Thyroid gland (tissue), 4 donors: ENCODE results near the gene SNX14. TPM values are rescaled to one million over a fixed set of nuclear protein-coding genes. Genes with fewer than 3 reads are reported as not detected.
"Not testable (repeated sequence)": the region's sequence is repeated elsewhere in the genome, so short reads cannot be mapped to it uniquely, and the experiment has no call there.

Experiments used
- DNase-seq, 2 donors: peaks; one replicate each; pipeline ENCODE4 v3.0.0-alpha.2; 2019
- H3K27ac ChIP-seq, 3 donors: fragments of 200-600 bp; sonication (generic); 1 replicate in 2 of 3; 2 replicates in 1 of 3; pipeline ENCODE4 v1.5.1; 2016 to 2019; ENCODE audit warnings: mild to moderate bottlenecking in 1 of 3, moderate library complexity in 1 of 3
- H3K27me3 ChIP-seq: fragments of 200-600 bp; sonication (generic); one replicate; pipeline ENCODE4 v1.5.1; 2019
- H3K36me3 ChIP-seq, 2 donors: fragments of 200-600 bp; sonication (generic); one replicate each; pipeline ENCODE4 v1.5.1; 2016 to 2019
- H3K4me1 ChIP-seq, 2 donors: fragments of 200-600 bp; sonication (generic); one replicate each; pipeline ENCODE4 v1.5.1; 2017 to 2019
- H3K4me3 ChIP-seq, 3 donors: fragments of 200-600 bp; sonication (generic); replicated peaks in 1 of 3; 1 replicate in 2 of 3; 2 replicates in 1 of 3; pipeline ENCODE4 v1.5.1; 2016; ENCODE audit warnings: mild to moderate bottlenecking in 1 of 3
- H3K9me3 ChIP-seq: fragments of 200-600 bp; sonication (generic); one replicate; pipeline ENCODE4 v1.5.1; 2017
- POLR2A ChIP-seq, 2 donors: fragments of 450-650 bp; IDR thresholded peaks; one replicate each; pipeline ENCODE4 v1.6.1; 2017; ENCODE audit warnings: antibody characterized with exemption in 2 of 2, mild to moderate bottlenecking in 2 of 2, moderate library complexity in 1 of 2
- WGBS, 2 donors: methylation state at CpG; one replicate each; pipeline ENCODE4 v1.1.5; 2017; 5-methylcytosine and 5-hydroxymethylcytosine counted together
- intact Hi-C: fragments of 100-400 bp; cut with DNase I; formaldehyde crosslinking; loops from one replicate; pipeline ENCODE4 v1.15.1; 2023
- total RNA-seq, 4 donors: library from RNA; depleted of rRNA; stranded (reverse); fragments of >200 nt; gene quantifications; one replicate each; pipeline ENCODE4 v1.2.3, GENCODE V29; 2016
- TF ChIP-seq, protein P1 (sequence below), 6 experiments: fragments of 200-600 bp in 3 of 6; fragments of 450-650 bp in 3 of 6; sonication (generic) in 3 of 6; IDR thresholded peaks; one replicate each; pipeline ENCODE4 v1.5.1; 2016 to 2019; ENCODE audit warnings: antibody characterized with exemption in 6 of 6, mild to moderate bottlenecking in 2 of 6, inconsistent platforms in 1 of 6, moderate library complexity in 1 of 6

SNX14 gene
- total RNA-seq, 4 donors from 2014 or later = 94.9 to 160 (median 124) TPM

- WGBS, 2 donors = 85 to 87% methylated on average over 11 of the region's 11 CpGs
- no peak for TF ChIP-seq POLR2A (IDR thresholded peaks at IDR 0.05)
- TF ChIP-seq, protein P1, sequence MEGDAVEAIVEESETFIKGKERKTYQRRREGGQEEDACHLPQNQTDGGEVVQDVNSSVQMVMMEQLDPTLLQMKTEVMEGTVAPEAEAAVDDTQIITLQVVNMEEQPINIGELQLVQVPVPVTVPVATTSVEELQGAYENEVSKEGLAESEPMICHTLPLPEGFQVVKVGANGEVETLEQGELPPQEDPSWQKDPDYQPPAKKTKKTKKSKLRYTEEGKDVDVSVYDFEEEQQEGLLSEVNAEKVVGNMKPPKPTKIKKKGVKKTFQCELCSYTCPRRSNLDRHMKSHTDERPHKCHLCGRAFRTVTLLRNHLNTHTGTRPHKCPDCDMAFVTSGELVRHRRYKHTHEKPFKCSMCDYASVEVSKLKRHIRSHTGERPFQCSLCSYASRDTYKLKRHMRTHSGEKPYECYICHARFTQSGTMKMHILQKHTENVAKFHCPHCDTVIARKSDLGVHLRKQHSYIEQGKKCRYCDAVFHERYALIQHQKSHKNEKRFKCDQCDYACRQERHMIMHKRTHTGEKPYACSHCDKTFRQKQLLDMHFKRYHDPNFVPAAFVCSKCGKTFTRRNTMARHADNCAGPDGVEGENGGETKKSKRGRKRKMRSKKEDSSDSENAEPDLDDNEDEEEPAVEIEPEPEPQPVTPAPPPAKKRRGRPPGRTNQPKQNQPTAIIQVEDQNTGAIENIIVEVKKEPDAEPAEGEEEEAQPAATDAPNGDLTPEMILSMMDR (IDR thresholded peaks at IDR 0.05) = no peak
- no peaks in the 10 kb centered on the region for H3K4me1 ChIP-seq
- H3K27ac ChIP-seq = no peak overlapping the region
- no peak overlapping the region for H3K4me3 ChIP-seq
- intact Hi-C loops = no loop called here
- no peaks in the 10 kb centered on the region for H3K27me3 ChIP-seq
- no peaks in the 10 kb centered on the region for H3K9me3 ChIP-seq
- no peaks in the 10 kb centered on the region for H3K36me3 ChIP-seq
- no peak for DNase-seq
Observed at GRCh38 chr6:85600713-85601313, 7.2 kb upstream of the SNX14 start.

DNA sequence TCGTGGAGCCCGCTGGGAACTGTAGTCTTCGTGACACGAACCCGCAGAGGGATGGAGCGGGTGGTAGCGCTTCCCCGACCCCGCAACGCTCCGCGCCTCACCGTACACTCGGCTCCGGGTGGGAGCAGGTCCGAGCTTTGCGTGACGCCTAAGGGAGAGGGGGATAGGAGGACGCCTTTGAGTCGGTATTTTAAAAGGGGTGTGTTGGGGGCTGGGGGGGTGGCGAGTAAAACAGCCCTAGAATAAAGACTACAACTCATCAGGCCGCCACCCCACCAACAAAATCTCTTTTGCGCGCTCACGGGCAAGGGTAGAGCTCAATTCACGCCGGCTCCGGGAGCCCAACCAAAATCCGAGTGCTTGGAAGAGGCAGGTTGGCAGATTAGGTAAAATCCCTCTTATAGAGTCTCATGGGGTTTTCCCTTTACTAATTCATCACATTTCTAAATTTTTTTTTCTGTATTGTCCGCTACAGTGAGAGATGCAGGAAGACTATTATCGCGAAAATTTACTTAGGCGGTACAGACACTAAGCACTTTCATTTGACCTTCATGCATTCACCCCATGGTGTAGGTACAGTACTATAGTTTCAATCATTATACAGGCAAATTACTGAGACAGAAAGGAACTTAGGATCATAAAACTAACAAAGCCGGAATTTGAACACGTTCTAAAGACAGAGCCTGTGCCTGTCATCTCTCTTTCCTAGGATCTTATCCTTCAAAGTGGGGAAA is 706 bp upstream of the SNX14 start:
- TF ChIP-seq, protein P1 (IDR thresholded peaks at IDR 0.05) = no peak
- TF ChIP-seq POLR2A (IDR thresholded peaks at IDR 0.05) = no peak
- Histone ChIP-seq H3K27me3 (no peaks in the 10 kb centered on the region), H3K4me1 (peaks cover 9 to 22% of the 10 kb centered on the region in 2 donors), H3K9me3 (no peaks in the 10 kb centered on the region), H3K36me3 (no peaks in the 10 kb centered on the region), H3K4me3 (peak overlapping the region; percentile 80 to 95 (median 80)), H3K27ac (peak overlapping the region; percentile 92 to 94 (median 93))
- peak; percentile 55 to 57 for DNase-seq
- intact Hi-C loops = loop anchor here (5.0 kb wide), 1 partner anchor 48 kb away; the partner anchor contains the start of gene SYNCRIP
- 1 to 2% methylated on average over 28 to 31 of the region's 35 CpGs for WGBS, 2 donors

GRCh38 chr6:85592033-85592432 is 1.6 kb downstream of the SNX14 start:
- Histone ChIP-seq H3K27ac (no peak overlapping the region), H3K4me1 (peaks cover 9 to 22% of the 10 kb centered on the region in 2 donors), H3K27me3 (no peaks in the 10 kb centered on the region), H3K4me3 (no peak overlapping the region), H3K36me3 (no peaks in the 10 kb centered on the region), H3K9me3 (no peaks in the 10 kb centered on the region)
- no peak for DNase-seq
- 98 to 100% methylated on average over 1 of the region's 1 CpG for WGBS, 2 donors
- TF ChIP-seq, protein P1 (IDR thresholded peaks at IDR 0.05) = no peak
- no peak for TF ChIP-seq POLR2A (IDR thresholded peaks at IDR 0.05)
- intact Hi-C loops = loop anchor here (5.0 kb wide), 1 partner anchor 50 kb away; the partner anchor contains the start of gene SYNCRIP

DNA sequence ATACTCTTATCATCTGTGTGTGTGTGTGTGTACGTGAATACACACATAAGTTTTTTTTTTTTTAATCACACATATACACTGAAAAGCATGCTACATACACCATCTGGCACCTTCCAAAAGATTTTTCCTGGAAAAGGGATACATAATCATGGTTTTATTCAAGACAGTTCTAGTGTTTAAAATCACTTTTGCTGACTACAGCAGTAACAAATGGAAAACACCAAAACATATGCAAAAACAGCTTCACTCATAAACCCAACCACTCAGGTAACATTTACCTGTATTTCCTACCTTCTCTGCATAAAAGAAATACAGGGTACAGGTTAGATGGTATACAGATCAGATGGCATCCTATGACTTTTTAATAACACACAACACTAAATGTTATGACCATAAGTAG is 2.5 kb downstream of the SNX14 start:
- Histone ChIP-seq H3K27ac (no peak overlapping the region), H3K4me3 (no peak overlapping the region), H3K4me1 (peaks cover 9 to 22% of the 10 kb centered on the region in 2 donors), H3K27me3 (no peaks in the 10 kb centered on the region), H3K9me3 (no peaks in the 10 kb centered on the region), H3K36me3 (no peaks in the 10 kb centered on the region)
- intact Hi-C loops = loop anchor here (5.0 kb wide), 1 partner anchor 51 kb away; the partner anchor contains the start of gene SYNCRIP
- no peak for DNase-seq
- 92 to 97% methylated on average over 1 of the region's 1 CpG for WGBS, 2 donors
- TF ChIP-seq, protein P1 (IDR thresholded peaks at IDR 0.05) = no peak
- no peak for TF ChIP-seq POLR2A (IDR thresholded peaks at IDR 0.05)

DNA sequence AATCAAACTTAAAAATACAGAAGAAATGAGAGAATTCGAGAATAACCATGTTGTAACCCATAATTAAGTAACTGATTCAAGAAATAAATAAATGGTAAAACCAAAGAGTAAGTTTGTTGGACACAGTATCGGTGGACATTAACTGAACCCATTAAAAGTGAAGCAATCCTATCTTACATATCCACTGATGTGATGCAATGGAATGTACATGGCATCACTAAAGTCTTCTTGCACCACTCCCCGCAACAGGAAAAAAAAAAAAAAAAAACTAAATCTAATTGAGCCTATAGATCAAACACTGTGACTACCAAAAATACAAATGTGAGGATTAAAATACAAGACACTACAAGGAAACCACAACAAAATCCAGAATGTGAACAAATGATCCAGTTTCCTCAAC is 7.9 kb downstream of the SNX14 start:
- 95 to 97% methylated on average over 3 of the region's 3 CpGs for WGBS, 2 donors
- Histone ChIP-seq H3K36me3 (no peaks in the 10 kb centered on the region), H3K27ac (no peak overlapping the region), H3K4me1 (peaks cover 0 to under 1% of the 10 kb centered on the region in 2 donors), H3K4me3 (no peak overlapping the region), H3K27me3 (no peaks in the 10 kb centered on the region), H3K9me3 (no peaks in the 10 kb centered on the region)
- intact Hi-C loops = no loop called here
- no peak for DNase-seq
- TF ChIP-seq, protein P1 (IDR thresholded peaks at IDR 0.05) = no peak
- no peak for TF ChIP-seq POLR2A (IDR thresholded peaks at IDR 0.05)

DNA sequence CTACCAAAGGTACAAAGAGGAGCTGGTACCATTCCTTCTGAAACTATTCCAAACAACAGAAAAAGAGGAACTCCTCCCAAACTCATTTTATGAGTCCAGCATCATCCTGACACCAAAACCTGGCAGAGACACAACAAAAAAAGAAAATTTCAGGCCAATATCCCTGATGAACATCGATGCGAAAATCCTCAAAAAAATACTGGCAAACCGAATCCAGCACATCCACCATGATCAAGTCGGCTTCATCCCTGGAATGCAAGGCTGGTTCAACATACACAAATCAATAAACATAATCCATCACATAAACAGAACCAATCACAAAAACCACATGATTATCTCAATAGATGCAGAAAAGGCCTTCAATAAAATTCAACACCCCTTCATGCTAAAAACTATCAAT is 10.8 kb downstream of the SNX14 start:
- H3K4me3 ChIP-seq, H3K9me3 ChIP-seq, H3K36me3 ChIP-seq, DNase-seq, intact Hi-C loops, H3K27me3 ChIP-seq, H3K27ac ChIP-seq: not testable (repeated sequence)
- peaks cover 0 to 16% of the 10 kb centered on the region in 2 donors for H3K4me1 ChIP-seq
- WGBS, 2 donors = 97 to 98% methylated on average over 4 of the region's 4 CpGs
